GM15510 (cell line): ENCODE data around the gene ANKH.

Source experiments
- POLR2A ChIP-seq: IDR thresholded peaks from 3 replicates; pipeline ENCODE4 v1.6.1; 2011; ENCODE audit warnings: borderline replicate concordance; ENCODE audit not compliant: insufficient read length; ENCODE audit errors: extremely low read depth

ANKH gene

GRCh38 chr5:14830210-14831005 is 41.2 kb downstream of the ANKH start:
- TF ChIP-seq POLR2A: no peak

DNA sequence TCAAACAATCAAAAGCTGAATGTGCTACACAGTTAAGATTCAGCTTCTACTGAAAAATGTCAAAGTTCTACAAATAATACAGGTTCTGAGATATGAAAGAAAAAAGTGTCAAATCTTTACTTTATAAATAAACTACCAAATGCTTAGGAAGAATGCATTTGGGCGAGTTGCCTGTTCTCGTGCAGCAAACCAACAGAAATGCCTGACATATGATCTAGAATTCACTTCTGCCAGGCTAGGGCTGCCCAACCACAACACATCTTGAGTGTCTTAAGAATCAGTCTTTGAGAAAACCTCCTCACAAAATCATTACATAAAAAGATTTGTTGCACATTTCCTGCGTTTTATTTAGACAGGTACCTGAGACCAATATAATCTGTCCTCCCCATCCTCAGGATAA is 42.2 kb downstream of the ANKH start:
- no peak for TF ChIP-seq POLR2A

DNA sequence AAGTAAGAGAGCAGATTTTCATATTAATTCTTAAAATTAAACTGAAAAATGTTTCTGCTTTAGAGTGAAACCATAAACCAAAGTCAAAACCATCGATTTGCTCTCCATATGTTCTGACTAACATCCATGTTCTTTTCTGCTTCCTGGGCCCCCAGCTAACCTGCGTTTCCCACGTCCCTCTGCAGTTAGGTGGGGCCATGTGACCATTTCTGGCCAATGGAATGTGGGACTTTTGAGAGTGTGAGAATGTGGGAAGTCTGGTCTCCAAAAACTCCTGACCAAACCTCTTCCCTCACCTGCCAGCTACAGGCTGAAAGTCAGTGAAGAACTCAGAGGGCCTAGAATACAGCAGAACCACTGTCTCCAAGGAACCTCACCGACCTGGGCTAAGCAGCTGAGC is 44.9 kb downstream of the ANKH start:
- no peak for TF ChIP-seq POLR2A

- no peak for TF ChIP-seq POLR2A
Measured at GRCh38 chr5:14825977-14826376, 45.6 kb downstream of the ANKH start.

- no peak for TF ChIP-seq POLR2A
Measured at GRCh38 chr5:14824499-14824898, 47.1 kb downstream of the ANKH start.

DNA sequence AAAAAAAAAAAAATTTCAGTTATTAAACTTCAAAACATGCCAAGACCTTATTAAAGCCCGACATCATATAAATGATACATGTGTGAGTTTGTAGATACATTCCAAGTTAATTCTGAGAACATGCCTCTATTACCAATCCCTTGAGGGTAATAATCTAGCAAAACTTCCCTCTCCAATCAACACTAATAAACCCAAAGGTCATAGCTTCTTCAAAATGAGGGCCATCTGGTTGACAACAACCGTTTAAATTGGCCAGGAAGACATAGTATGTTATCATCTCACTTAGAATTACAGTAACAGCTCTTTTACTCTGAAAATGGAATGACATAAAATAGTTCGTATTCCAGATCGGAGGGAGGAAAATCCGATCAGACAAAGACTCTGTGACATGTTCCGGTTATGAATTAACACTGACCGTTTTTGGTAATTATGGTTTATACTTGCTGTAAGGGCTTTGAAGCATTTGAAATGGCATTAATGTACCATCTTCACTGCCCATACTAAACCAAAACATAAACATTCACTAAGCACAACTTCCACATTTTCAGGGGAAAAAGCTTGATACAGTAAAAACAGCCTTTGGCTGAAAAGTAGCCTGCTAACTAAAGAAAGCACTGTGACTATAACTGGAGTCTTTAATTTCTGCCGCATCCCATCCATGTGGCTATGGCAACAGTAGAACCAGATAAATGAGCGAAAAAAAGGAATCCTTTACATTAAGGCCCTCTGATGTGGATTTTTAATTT is 50.3 kb downstream of the ANKH start:
- no peak for TF ChIP-seq POLR2A

DNA sequence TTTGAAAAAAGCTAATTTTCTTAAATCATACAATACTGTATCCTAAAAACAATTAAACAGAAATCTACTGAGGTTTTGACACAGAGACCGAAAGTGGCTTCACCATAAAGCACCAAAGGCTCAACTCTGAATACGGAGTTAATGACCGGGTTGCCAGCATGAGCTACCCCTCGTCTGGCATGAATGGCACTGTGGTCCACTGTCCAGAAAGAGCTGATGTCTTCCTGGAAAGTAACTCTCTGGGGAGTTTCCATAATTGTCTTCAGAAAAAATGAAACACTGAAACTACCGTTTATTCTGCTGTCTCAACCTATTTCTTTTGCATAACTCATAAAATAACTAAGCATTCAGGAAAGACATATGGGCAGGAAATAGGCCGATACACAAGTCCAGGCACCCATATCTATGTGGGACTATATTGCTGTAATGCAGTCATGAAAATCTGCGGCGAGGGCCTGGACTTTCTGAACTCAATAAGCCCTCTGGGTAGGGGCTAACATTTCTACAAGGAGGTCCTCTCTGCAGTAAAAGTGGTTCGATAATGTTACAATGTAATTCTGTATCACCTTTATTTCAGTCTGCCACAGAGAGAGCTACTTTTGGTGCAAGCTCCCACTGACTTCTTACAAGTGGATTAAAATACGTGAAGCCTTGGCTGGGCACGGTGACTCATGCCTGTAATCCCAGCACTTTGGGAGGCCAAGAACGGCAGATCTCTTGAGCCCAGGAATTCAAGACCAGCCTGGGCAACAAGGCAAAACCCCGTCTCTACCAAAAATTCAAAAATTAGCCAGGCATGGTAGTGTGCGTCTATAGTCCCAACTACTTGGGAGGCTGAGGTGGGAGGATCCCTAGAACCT is 52.4 kb downstream of the ANKH start:
- TF ChIP-seq POLR2A: no peak

DNA sequence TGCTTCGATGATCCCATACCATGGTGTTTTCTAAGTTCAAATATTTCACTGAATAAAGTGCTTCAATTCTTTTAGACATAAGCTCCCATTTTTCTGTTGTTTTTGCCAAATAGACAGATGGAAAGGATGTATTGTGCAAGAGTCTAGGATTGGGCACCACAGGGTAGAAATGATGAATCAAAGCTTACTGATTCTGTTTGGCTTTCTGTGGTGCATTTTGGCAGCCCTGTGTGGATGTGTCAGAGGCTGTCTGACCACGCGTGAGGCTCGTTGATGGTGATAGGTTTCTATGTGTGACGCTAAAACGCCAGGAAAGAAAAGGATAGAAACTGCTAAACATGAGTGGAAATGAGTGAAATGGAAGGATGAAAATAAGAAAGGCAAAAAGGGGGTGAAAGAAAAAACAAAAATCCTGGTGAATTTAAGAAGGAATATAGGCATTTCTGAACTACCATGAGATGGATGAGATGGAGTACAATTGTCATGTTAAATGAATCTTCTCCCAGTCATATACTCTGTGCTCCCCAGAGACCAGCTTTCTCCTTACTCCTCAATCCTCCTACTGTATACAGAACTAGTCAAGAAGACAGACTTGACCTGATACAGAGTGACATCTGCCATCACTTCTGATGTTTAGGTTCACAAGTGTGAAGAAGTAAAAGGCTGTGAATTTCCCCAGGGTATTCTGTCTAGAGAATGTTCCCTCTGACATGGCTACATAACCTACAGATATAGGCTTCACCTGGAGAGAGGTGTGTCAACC is 54.4 kb downstream of the ANKH start:
- TF ChIP-seq POLR2A: no peak

DNA sequence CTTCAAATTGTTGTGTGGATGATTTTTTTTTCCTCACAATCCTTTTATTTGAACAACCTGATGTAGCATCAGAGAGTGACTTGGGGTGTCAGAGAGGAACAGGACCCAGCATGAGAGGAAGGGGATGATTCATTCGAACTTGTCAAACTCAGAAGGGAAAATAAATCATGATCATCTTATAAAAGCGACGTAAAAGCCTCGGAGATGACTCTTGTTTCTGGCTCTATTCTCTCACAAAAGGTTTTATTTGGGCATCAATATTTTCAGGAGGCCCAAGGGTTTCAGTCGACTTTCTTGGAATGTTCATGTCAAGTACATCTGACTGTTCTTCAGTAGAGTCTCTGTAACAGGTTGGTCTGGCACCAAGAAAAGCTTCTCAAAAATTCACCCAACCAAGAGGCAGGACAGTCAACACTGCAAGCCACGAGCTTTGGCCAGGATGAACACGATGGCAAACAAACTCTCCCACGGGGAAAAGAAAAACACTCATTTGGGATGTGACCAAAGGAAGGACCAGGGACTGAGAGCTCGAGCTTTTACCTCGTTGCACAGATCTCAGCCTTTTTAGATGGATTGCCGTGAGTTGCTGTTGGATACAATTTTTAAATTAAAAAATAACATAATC is 55.1 kb downstream of the ANKH start:
- no peak for TF ChIP-seq POLR2A

DNA sequence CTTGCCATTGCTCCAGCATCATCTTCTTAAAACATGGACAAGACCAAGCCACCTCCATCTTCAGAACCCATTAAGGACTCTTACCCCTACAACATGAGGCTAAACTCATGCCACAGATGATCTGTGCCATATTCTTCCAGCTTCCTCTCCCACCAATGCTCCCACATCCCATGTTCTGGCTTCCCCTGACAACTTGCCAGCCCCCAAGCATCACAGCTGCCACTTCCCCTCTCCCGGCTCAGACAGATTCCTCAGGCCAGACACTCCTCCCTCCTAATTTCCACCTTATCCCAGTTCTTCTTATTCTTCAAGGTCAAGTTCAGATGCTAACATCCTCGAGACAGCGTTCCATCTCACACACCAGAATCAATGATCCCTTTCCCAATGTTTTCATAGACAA is 57.8 kb downstream of the ANKH start:
- no peak for TF ChIP-seq POLR2A

DNA sequence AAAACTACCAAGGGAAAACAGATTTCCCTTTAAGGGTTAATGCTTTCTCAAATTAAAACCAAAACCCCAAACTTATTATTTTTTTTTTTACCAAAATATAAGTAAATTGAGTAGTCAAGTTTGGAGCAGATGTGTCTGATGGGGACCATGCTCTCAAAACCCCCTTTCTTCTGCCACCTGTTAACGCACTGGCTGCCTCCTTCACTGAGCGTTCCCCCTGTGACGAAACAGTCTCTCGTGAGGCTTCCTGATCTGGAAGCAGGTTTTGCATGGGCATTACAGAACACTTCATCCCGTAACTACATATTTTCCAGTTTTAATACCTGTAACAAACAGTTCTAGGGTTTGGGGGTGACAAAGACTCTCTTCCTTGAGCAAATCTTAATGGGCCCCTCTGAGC is 59.4 kb downstream of the ANKH start:
- TF ChIP-seq POLR2A: no peak

GRCh38 chr5:14810928-14811572 is 60.5 kb downstream of the ANKH start:
- no peak for TF ChIP-seq POLR2A

DNA sequence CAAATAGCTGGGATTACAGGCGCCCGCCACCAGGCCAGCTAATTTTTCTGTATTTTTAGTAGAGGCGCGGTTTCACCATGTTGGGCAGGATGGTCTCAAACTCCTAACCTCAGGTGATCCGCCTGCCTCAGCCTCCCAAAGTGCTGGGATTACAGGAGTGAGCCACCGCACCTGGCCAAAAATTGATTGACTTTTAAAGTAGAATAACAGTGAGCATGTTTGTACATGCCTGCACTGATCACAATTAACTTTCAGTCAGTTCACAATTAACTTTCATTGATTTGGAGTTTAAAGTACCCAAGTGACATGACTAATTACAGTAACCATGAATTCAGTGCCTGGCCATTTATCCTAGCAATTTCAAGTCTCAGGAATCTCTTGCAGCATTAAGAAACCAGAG is 61.3 kb downstream of the ANKH start:
- no peak for TF ChIP-seq POLR2A
